ENCODE data around the gene FTCDNL1.

The FTCDNL1 gene

GRCh38 chr2:199850718-199851500 lies at the start of gene FTCDNL1:
Gene FTCDNL1, minus strand, starts transcription at chr2:199851192. Its CDS starts 2,230 bp downstream, at chr2:199848962.
- peak; percentile 68 for DNase-seq

- DNase-seq = no peak
Observed at GRCh38 chr2:199896617-199897016, 45.6 kb upstream of the FTCDNL1 start.

GRCh38 chr2:199895406-199895805 lies 44.4 kb upstream of the FTCDNL1 start:
- DNase-seq = no peak

GRCh38 chr2:199883474-199884212 lies 32.7 kb upstream of the FTCDNL1 start:
- no peak for DNase-seq

- DNase-seq = no peak
Observed at GRCh38 chr2:199882667-199883066, 31.7 kb upstream of the FTCDNL1 start.

GRCh38 chr2:199875400-199875799 lies 24.4 kb upstream of the FTCDNL1 start:
- no peak for DNase-seq

GRCh38 chr2:199874209-199874608 lies 23.2 kb upstream of the FTCDNL1 start:
- no peak for DNase-seq

GRCh38 chr2:199870581-199870980 lies 19.6 kb upstream of the FTCDNL1 start:
- DNase-seq = no peak

- DNase-seq = no peak
Observed at GRCh38 chr2:199869653-199870052, 18.7 kb upstream of the FTCDNL1 start.

GRCh38 chr2:199869227-199869541 lies 18.2 kb upstream of the FTCDNL1 start:
- no peak for DNase-seq

GRCh38 chr2:199868431-199869226 lies 17.6 kb upstream of the FTCDNL1 start:
- DNase-seq = no peak

GRCh38 chr2:199865905-199866304 lies 14.9 kb upstream of the FTCDNL1 start:
- DNase-seq = no peak

- DNase-seq = no peak
Observed at GRCh38 chr2:199862788-199863187, 11.8 kb upstream of the FTCDNL1 start.

- no peak for DNase-seq
Observed at GRCh38 chr2:199861132-199861774, 10.3 kb upstream of the FTCDNL1 start.

- no peak for DNase-seq
Observed at GRCh38 chr2:199855812-199856211, 4.8 kb upstream of the FTCDNL1 start.

GRCh38 chr2:199851883-199852282 lies 891 bp upstream of the FTCDNL1 start:
- DNase-seq = no peak

- no peak for DNase-seq
Observed at GRCh38 chr2:199851501-199851810, 464 bp upstream of the FTCDNL1 start.

- DNase-seq = no peak
Observed at GRCh38 chr2:199850218-199850717, 724 bp downstream of the FTCDNL1 start.

GRCh38 chr2:199848389-199849130 lies 2.4 kb downstream of the FTCDNL1 start:
- DNase-seq = no peak

GRCh38 chr2:199847181-199847864 lies 3.7 kb downstream of the FTCDNL1 start:
- DNase-seq = no peak

- DNase-seq = no peak
Observed at GRCh38 chr2:199842631-199843395, 8.2 kb downstream of the FTCDNL1 start.
